ENCODE measurements around the gene NRP1. TPM values are rescaled to one million over a fixed set of nuclear protein-coding genes. Genes with fewer than 3 reads are reported as not detected.

Gene NRP1
- polyA plus RNA-seq, 1 of the 3 experiments (the other 2 are of a cell fraction): 129 TPM

- TF ChIP-seq ZBTB33 (IDR thresholded peaks at IDR 0.05; ENCODE audit: borderline replicate concordance, low read depth) (peak; percentile 71; the same call in 1 of the 2 replicates), MAX (IDR thresholded peaks at IDR 0.05; ENCODE audit: low read depth) (peak; percentile 45; the same call in 1 of the 2 replicates), SIN3A (IDR thresholded peaks at IDR 0.05; ENCODE audit: borderline replicate concordance, low read depth, low read length) (no peak), CTCF (IDR thresholded peaks at IDR 0.05) (no peak), TAF1 (IDR thresholded peaks at IDR 0.05; ENCODE audit: borderline replicate concordance, low read depth, low read length) (no peak), JUND (IDR thresholded peaks at IDR 0.05) (peak; percentile 94), RCOR1 (IDR thresholded peaks at IDR 0.05; ENCODE audit: low read length) (no peak)
Measured at GRCh38 chr10:33365871-33366411, 31.5 kb upstream of the NRP1 start (continued).

GRCh38 chr10:33365301-33365700 is 30.8 kb upstream of the NRP1 start:
- Histone ChIP-seq H2AFZ (ENCODE audit: low read depth) (peak overlapping the region; percentile 69; the same call in 1 of the 2 replicates), H4K20me1 (ENCODE audit: insufficient read depth) (no peaks in the 10 kb centered on the region), H3K79me2 (ENCODE audit: insufficient read depth) (no peaks in the 10 kb centered on the region), H3K9me3 (peaks cover 16% of the 10 kb centered on the region), H3K4me2 (peak overlapping the region; percentile 60), H3K4me1 (ENCODE audit: control insufficient read depth in 1 of 2, insufficient read depth in 2 of 2, low read depth in 1 of 2, low read length in 1 of 2) (0 out of 4 replicates have a peak, but pooled peaks cover 0 to 8% of the 10 kb centered on the region in 2 experiments), H3K9me2 (no peaks in the 10 kb centered on the region), H3K9ac (peak overlapping the region; percentile 54), H3K27ac (ENCODE audit: low read depth in 2 of 2, low read length in 1 of 2) (peak overlapping the region in 1 of 2 experiments; percentile 95; a peak in 2 of 4 replicates), H3K4me3 (ENCODE audit: low read depth in 2 of 2, low read length in 1 of 2) (no peak overlapping the region; a peak in 1 of 4 replicates), H3F3A (replicated peaks; ENCODE audit: insufficient read depth) (peaks cover 29% of the 10 kb centered on the region), H3K27me3 (ENCODE audit: insufficient read depth) (no peaks in the 10 kb centered on the region), H3K36me3 (replicated peaks in 1 of 2; ENCODE audit: control insufficient read depth in 1 of 2, insufficient read depth in 2 of 2, low read length in 1 of 2) (no peaks in the 10 kb centered on the region)
- CTCF ChIA-PET: interaction anchor here (1.0 kb wide), 1 partner anchor 30 kb away, joined by 3 read pairs; no protein-coding TSS in a partner anchor
- 50% methylated on average over 1 of the region's 1 CpG for WGBS (ENCODE audit: low lambda C conversion rate)
- DNase-seq: no peak
- POLR2A ChIA-PET: no interaction called here
- TF ChIP-seq FOXJ3 (CRISPR knock-in tag; IDR thresholded peaks at IDR 0.05) (no peak), REST (IDR thresholded peaks at IDR 0.05; ENCODE audit: low read depth, low read length) (no peak), GATA2 (CRISPR knock-in tag; IDR thresholded peaks at IDR 0.05) (no peak), USF2 (IDR thresholded peaks at IDR 0.05; ENCODE audit: borderline replicate concordance, low read depth, low read length) (no peak), ELF1 (IDR thresholded peaks at IDR 0.05) (no peak), MXI1 (IDR thresholded peaks at IDR 0.05; ENCODE audit: low read depth, low read length) (no peak), EP300 (IDR thresholded peaks at IDR 0.05; ENCODE audit: borderline replicate concordance in 1 of 2, low read depth in 1 of 2, low read length in 1 of 2) (no peak), FOXM1 (IDR thresholded peaks at IDR 0.05; ENCODE audit: low read depth) (no peak), IRF3 (IDR thresholded peaks at IDR 0.05; ENCODE audit: low read depth, low read length) (no peak)

Measured in SK-N-SH (cell line).